Lung (tissue), 12 donors: ENCODE measurements around the gene SCYL2. TPM values are rescaled to one million over a fixed set of nuclear protein-coding genes. Genes with fewer than 3 reads are reported as not detected.

Experiments
- ATAC-seq: fragments of 200-7000 bp; cut with Tn5 transposase; one replicate; pipeline ENCODE4 v1.9.1; 2020; ENCODE audit warnings: moderate number of reproducible peaks; ENCODE audit not compliant: insufficient read depth, low FRiP score
- DNase-seq, 3 donors: peaks; one replicate each; pipeline ENCODE4 v3.0.0-alpha.2; 2013 to 2017
- H3K27ac ChIP-seq, 2 donors: one replicate each; pipeline ENCODE4 v1.5.1; 2013; ENCODE audit warnings: mild to moderate bottlenecking in 2 of 2, moderate library complexity in 2 of 2, control low read depth in 1 of 2, inconsistent platforms in 1 of 2, low read depth in 1 of 2, low read length in 1 of 2
- H3K27me3 ChIP-seq, 3 donors: one replicate each; pipeline ENCODE4 v1.5.1; 2013; ENCODE audit warnings: low read length in 2 of 3; ENCODE audit not compliant: control insufficient read depth in 3 of 3, insufficient read depth in 3 of 3
- H3K36me3 ChIP-seq, 4 donors: one replicate each; pipeline ENCODE4 v1.5.1; 2013; ENCODE audit warnings: low read length in 4 of 4, mild to moderate bottlenecking in 1 of 4, moderate library complexity in 1 of 4; ENCODE audit not compliant: control insufficient read depth in 4 of 4, insufficient read depth in 4 of 4
- H3K4me1 ChIP-seq, 5 donors: one replicate each; pipeline ENCODE4 v1.5.1; 2013; ENCODE audit warnings: low read length in 5 of 5, mild to moderate bottlenecking in 2 of 5, moderate library complexity in 1 of 5; ENCODE audit not compliant: control insufficient read depth in 5 of 5, insufficient read depth in 5 of 5
- H3K4me3 ChIP-seq: one replicate; pipeline ENCODE4 v1.5.1; 2013; ENCODE audit warnings: mild to moderate bottlenecking, control low read depth, moderate library complexity
- H3K9ac ChIP-seq, 2 donors: one replicate each; pipeline ENCODE4 v1.5.1; 2013; ENCODE audit warnings: low read length in 2 of 2, control low read depth in 1 of 2; ENCODE audit not compliant: insufficient read depth in 1 of 2
- H3K9me3 ChIP-seq, 4 donors: one replicate each; pipeline ENCODE4 v1.5.1; 2013; ENCODE audit warnings: low read length in 3 of 4, mild to moderate bottlenecking in 1 of 4, moderate library complexity in 1 of 4; ENCODE audit not compliant: control insufficient read depth in 4 of 4, insufficient read depth in 3 of 4
- CTCF ChIP-seq: IDR thresholded peaks from 2 replicates; pipeline ENCODE4 v1.5.1; 2012; ENCODE audit warnings: mild to moderate bottlenecking; ENCODE audit errors: control extremely low read depth, extremely low read depth
- WGBS, 2 donors: extraction: QIAGEN DNeasy Blood & Tissue Kit; methylation state at CpG; one replicate each; pipeline ENCODE4 v1.1.7; 2013; 5-methylcytosine and 5-hydroxymethylcytosine counted together
- polyA plus RNA-seq, 2 donors: library from polyadenylated mRNA; stranded (reverse); fragments of 200-250 nt; gene quantifications; one replicate each; pipeline ENCODE4 v1.2.1, GENCODE V29; 2013
- total RNA-seq, 2 donors: library from RNA; depleted of rRNA in 1 of 2; stranded (reverse); fragments of >200 nt in 1 of 2; gene quantifications; one replicate each; pipeline ENCODE4 v1.2.1, GENCODE V29; 2014 to 2021
- donor health status: control.
- donor health status: control.
- donor health status: Bipolar disorder and iron deficiency.
- donor health status: healthy.
- donor health status: DM: yes; HTN: yes; CAD: no.

Gene SCYL2
- total and polyA plus RNA-seq, 4 donors: 13.9 to 148 (median 24.9) TPM

DNA sequence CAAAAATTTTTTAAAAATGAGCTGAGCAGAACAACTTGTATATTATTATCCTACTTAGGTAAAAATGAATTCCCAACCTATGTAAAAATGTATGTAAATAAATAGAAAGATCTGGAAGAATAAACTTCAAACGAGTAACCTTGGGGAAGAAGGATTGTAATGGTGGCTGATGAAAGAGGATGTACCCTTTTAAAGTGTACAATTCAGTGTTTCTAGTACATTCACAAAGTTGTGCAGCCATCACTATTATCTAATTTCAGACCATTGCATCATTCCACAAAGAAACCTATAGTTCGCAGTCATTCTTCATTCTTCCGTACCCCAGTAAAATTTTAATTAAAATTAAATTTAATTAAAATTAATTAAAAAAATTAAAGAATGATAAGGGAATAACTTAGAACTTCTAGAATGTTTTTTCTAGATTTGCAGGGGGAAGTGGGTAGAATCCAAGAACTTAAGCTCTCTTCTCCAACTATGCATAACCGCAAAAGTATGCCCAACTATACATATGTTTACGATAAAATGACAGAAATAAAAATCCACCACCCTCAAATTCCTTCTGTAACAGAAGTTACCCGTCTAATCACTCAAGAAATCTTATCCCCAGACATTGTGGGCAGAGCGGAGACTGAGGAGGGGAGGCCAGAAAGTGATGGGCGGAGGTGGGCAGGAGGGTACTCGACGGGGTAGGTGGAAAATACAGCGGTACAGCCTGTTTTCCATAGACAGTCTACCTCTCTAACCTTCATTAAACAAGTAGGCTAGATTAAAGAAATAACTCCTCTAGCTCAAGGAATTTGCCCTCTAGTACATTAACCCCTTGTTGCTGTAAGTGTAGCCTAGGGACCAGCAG is 1.0 kb upstream of the SCYL2 start:
- no peak for TF ChIP-seq CTCF
- Histone ChIP-seq H3K27ac (peak overlapping the region in 1 of 2 donors; percentile 58), H3K9me3 (no peaks in the 10 kb centered on the region), H3K36me3 (no peaks in the 10 kb centered on the region), H3K27me3 (no peaks in the 10 kb centered on the region), H3K4me1 (peaks cover 0 to 22% (median 7%) of the 10 kb centered on the region in 5 donors), H3K9ac (peak overlapping the region in 1 of 2 donors; percentile 58), H3K4me3 (no peak overlapping the region)
- WGBS, 2 donors: 59 to 68% methylated on average over 11 of the region's 11 CpGs
- DNase-seq (no peak), ATAC-seq (no peak)

DNA sequence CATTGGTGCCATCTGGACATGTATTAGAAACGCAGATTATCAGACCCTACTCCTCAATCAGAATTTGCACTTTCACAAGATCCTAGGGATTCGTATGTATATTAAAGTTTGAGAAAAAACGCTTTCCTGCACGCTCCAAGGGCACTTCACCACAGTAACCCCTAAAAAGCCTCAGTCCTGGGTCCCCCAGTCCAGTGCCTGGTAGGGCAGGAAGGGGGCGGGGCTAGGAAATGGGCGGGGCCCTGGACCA is 467 bp upstream of the SCYL2 start:
- H3K4me3 ChIP-seq: peak overlapping the region; percentile 79
- ATAC-seq (peak; percentile 82), DNase-seq (no peak)
- peak overlapping the region in 1 of 2 donors; percentile 58 for H3K9ac ChIP-seq
- H3K4me1 ChIP-seq: peaks cover 0 to 25% (median 7%) of the 10 kb centered on the region in 5 donors
- H3K27ac ChIP-seq: peak overlapping the region; percentile 58 to 79
- TF ChIP-seq CTCF: no peak
- H3K36me3 ChIP-seq: no peaks in the 10 kb centered on the region
- no peaks in the 10 kb centered on the region for H3K27me3 ChIP-seq
- WGBS, 2 donors: 2 to 3% methylated on average over 6 of the region's 6 CpGs
- H3K9me3 ChIP-seq: no peaks in the 10 kb centered on the region

DNA sequence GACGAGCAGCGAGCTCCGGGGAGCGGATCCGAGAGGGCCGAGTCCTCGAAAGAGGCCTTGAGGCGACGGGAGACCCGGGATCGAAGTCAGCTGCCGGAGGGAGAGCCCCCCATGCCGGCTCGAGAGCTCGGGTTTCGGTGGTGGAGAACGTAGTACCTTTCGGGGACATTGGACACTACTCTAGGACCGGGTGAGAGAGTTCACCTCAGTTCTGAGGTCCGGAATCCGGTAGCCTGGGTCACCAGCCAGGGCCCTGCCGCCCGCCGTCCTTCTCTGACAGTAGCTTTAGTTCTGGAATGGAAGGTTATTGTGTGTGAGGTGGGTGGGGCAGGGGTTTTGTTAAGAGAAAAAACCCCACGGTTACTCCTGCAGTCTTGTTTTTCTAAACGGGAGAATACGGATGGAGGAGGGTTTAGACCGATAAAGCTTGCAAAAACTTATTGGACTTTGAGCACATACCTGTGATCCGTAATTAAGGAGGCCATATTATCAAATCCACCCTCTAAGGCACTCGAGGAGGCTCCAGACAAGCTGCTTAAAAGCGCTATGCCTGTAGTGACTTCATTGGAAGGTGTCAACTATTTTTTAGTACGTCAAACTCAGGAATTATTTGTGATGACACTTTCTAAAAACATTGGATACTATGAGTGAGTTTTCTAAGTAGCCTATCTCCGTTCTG is 765 bp downstream of the SCYL2 start:
- peak overlapping the region; percentile 94 to 98 for H3K9ac ChIP-seq
- peak overlapping the region; percentile 97 to 98 for H3K27ac ChIP-seq
- ATAC-seq: peak; percentile 4
- TF ChIP-seq CTCF: no peak
- H3K36me3 ChIP-seq: no peaks in the 10 kb centered on the region
- no peaks in the 10 kb centered on the region for H3K27me3 ChIP-seq
- H3K4me3 ChIP-seq: peak overlapping the region; percentile 79
- peak in 2 of 3 donors; percentile 47 to 62 for DNase-seq
- WGBS, 2 donors: 1 to 2% methylated on average over 33 of the region's 33 CpGs
- no peaks in the 10 kb centered on the region for H3K9me3 ChIP-seq
- peaks cover 0 to 25% (median 9%) of the 10 kb centered on the region in 5 donors for H3K4me1 ChIP-seq
